H9 (cell line): ENCODE results near the gene PROSER3. TPM values are rescaled to one million over a fixed set of nuclear protein-coding genes. Genes with fewer than 3 reads are reported as not detected.

ENCODE experiments used
- DNase-seq: peaks from one replicate; pipeline ENCODE4 v3.0.0-alpha.2; 2017
- H2AFZ ChIP-seq: one replicate; pipeline ENCODE4 v1.6.1; 2013; ENCODE audit warnings: mild to moderate bottlenecking, low read length, control low read depth, moderate library complexity
- H2AK5ac ChIP-seq: 2 replicates; pipeline ENCODE4 v1.6.1; 2013; ENCODE audit warnings: low read length, control low read depth, mixed read lengths; ENCODE audit not compliant: insufficient read length
- H2BK120ac ChIP-seq: one replicate; pipeline ENCODE4 v1.6.1; 2013; ENCODE audit warnings: low read depth, mild to moderate bottlenecking, low read length, control low read depth, inconsistent platforms; ENCODE audit not compliant: poor library complexity, severe bottlenecking
- H2BK12ac ChIP-seq: 2 replicates; pipeline ENCODE4 v1.6.1; 2013; ENCODE audit warnings: low read length, control low read depth, mixed read lengths, low read depth; ENCODE audit not compliant: insufficient read length
- H2BK15ac ChIP-seq: 2 replicates; pipeline ENCODE4 v1.6.1; 2013; ENCODE audit warnings: low read depth, low read length, control low read depth
- H2BK20ac ChIP-seq: one replicate; pipeline ENCODE4 v1.6.1; 2013; ENCODE audit warnings: low read depth, mild to moderate bottlenecking, low read length, control low read depth, inconsistent platforms; ENCODE audit not compliant: poor library complexity, severe bottlenecking
- H2BK5ac ChIP-seq: 2 replicates; pipeline ENCODE4 v1.6.1; 2013; ENCODE audit warnings: low read length, control low read depth, mixed read lengths; ENCODE audit not compliant: insufficient read length
- H3K14ac ChIP-seq: 2 replicates; pipeline ENCODE4 v1.6.1; 2013; ENCODE audit warnings: low read length, control low read depth; ENCODE audit not compliant: insufficient read depth
- H3K18ac ChIP-seq: 2 replicates; pipeline ENCODE4 v1.6.1; 2013; ENCODE audit warnings: low read depth, mild to moderate bottlenecking, mixed read lengths, low read length, control low read depth; ENCODE audit not compliant: insufficient read length
- H3K23ac ChIP-seq: 2 replicates; pipeline ENCODE4 v1.6.1; 2013; ENCODE audit warnings: low read length, control low read depth, mixed read lengths, low read depth; ENCODE audit not compliant: insufficient read length
- H3K23me2 ChIP-seq: 2 replicates; pipeline ENCODE4 v1.6.1; 2013; ENCODE audit warnings: low read depth, mild to moderate bottlenecking, mixed read lengths, low read length, control low read depth; ENCODE audit not compliant: insufficient read length, poor library complexity, severe bottlenecking
- H3K27ac ChIP-seq: 2 replicates; pipeline ENCODE4 v1.5.1; 2013; ENCODE audit warnings: low read length, control low read depth, mixed read lengths, low read depth; ENCODE audit not compliant: insufficient read length
- H3K27me3 ChIP-seq: 2 replicates; pipeline ENCODE4 v1.6.1; 2013; ENCODE audit warnings: low read length, control low read depth, inconsistent platforms; ENCODE audit not compliant: insufficient read depth
- H3K4ac ChIP-seq: 2 replicates; pipeline ENCODE4 v1.6.1; 2013; ENCODE audit warnings: low read depth, mild to moderate bottlenecking, control low read depth, inconsistent platforms, low read length, moderate library complexity
- H3K4me1 ChIP-seq: 2 replicates; pipeline ENCODE4 v1.6.1; 2013; ENCODE audit warnings: low read length, control low read depth, inconsistent platforms; ENCODE audit not compliant: insufficient read depth
- H3K4me2 ChIP-seq: 2 replicates; pipeline ENCODE4 v1.6.1; 2013; ENCODE audit warnings: low read length, control low read depth, mixed read lengths; ENCODE audit not compliant: insufficient read length, insufficient read depth
- H3K56ac ChIP-seq: 2 replicates; pipeline ENCODE4 v1.6.1; 2013; ENCODE audit warnings: low read depth, mild to moderate bottlenecking, mixed read lengths, low read length, control low read depth; ENCODE audit not compliant: insufficient read length
- H3K79me1 ChIP-seq: 2 replicates; pipeline ENCODE4 v1.6.1; 2013; ENCODE audit warnings: low read depth, mild to moderate bottlenecking, moderate library complexity, low read length, control low read depth, inconsistent platforms; ENCODE audit not compliant: insufficient read depth, poor library complexity, severe bottlenecking
- H3K79me2 ChIP-seq: 2 replicates; pipeline ENCODE4 v1.6.1; 2013; ENCODE audit warnings: low read length, control low read depth, inconsistent platforms; ENCODE audit not compliant: insufficient read depth
- H3K9ac ChIP-seq: 2 replicates; pipeline ENCODE4 v1.6.1; 2013; ENCODE audit warnings: low read length, control low read depth, mixed read lengths; ENCODE audit not compliant: insufficient read length; ENCODE audit errors: extremely low read depth
- H3K9me3 ChIP-seq: one replicate; pipeline ENCODE4 v1.6.1; 2013; ENCODE audit warnings: low read depth, low read length, inconsistent platforms; ENCODE audit not compliant: control insufficient read depth
- H3T11ph ChIP-seq: one replicate; pipeline ENCODE4 v1.6.1; 2013; ENCODE audit warnings: mild to moderate bottlenecking, low read length, control low read depth, inconsistent platforms
- H4K20me1 ChIP-seq: one replicate; pipeline ENCODE4 v1.6.1; 2013; ENCODE audit not compliant: control insufficient read depth, insufficient read length, insufficient read depth
- H4K5ac ChIP-seq: 2 replicates; pipeline ENCODE4 v1.6.1; 2013; ENCODE audit warnings: low read depth, mild to moderate bottlenecking, mixed read lengths, low read length, control low read depth; ENCODE audit not compliant: insufficient read length
- H4K8ac ChIP-seq: replicated peaks from 2 replicates; pipeline ENCODE4 v1.6.1; 2013; ENCODE audit warnings: low read length, control low read depth, mixed read lengths, low read depth; ENCODE audit not compliant: insufficient read length
- H4K91ac ChIP-seq: 2 replicates; pipeline ENCODE4 v1.6.1; 2013; ENCODE audit warnings: low read depth, mild to moderate bottlenecking, moderate library complexity, mixed read lengths, low read length, control low read depth; ENCODE audit not compliant: insufficient read length
- H3K27ac Mint-ChIP-seq, 3 experiments: 2 replicates in 2 of 3; 3 replicates in 1 of 3; pipeline ENCODE4 v1.8.0; 2020 to 2021; ENCODE audit warnings: mixed read lengths in 3 of 3, mild to moderate bottlenecking in 1 of 3, moderate library complexity in 1 of 3
- H3K27me3 Mint-ChIP-seq: 2 replicates; pipeline ENCODE4 v1.8.0; 2021; ENCODE audit warnings: low read depth, mild to moderate bottlenecking, moderate library complexity, mixed read lengths
- H3K36me3 Mint-ChIP-seq, 3 experiments: 2 replicates in 2 of 3; 3 replicates in 1 of 3; pipeline ENCODE4 v1.8.0; 2020 to 2021; ENCODE audit warnings: low read depth in 3 of 3, mixed read lengths in 3 of 3; ENCODE audit not compliant: insufficient read depth in 1 of 3
- H3K4me1 Mint-ChIP-seq, 2 experiments: 2 replicates each; pipeline ENCODE4 v1.8.0; 2020; ENCODE audit warnings: mixed read lengths in 2 of 2
- H3K4me3 Mint-ChIP-seq, 2 experiments: 2 replicates in 1 of 2; 3 replicates in 1 of 2; pipeline ENCODE4 v1.8.0; 2020 to 2021; ENCODE audit warnings: mild to moderate bottlenecking in 2 of 2, mixed read lengths in 2 of 2, moderate library complexity in 1 of 2
- H3K9me3 Mint-ChIP-seq, 2 experiments: 2 replicates in 1 of 2; 3 replicates in 1 of 2; pipeline ENCODE4 v1.8.0; 2020; ENCODE audit warnings: mild to moderate bottlenecking in 2 of 2, mixed read lengths in 2 of 2, moderate library complexity in 1 of 2
- CTCF ChIP-seq: fragments of 200-600 bp; sonication (generic); conservative IDR thresholded peaks from 3 replicates; pipeline ENCODE4 v1.8.0; 2021; ENCODE audit warnings: antibody characterized with exemption, mild to moderate bottlenecking
- WGBS: extraction: QIAGEN DNeasy Blood & Tissue Kit; methylation state at CpG from one replicate; pipeline ENCODE4 v1.1.7; 2013; ENCODE audit warnings: missing lambda C conversion rate, low lambda C conversion rate, mixed read lengths; ENCODE audit not compliant: insufficient read length; ENCODE audit errors: extremely low coverage; 5-methylcytosine and 5-hydroxymethylcytosine counted together
- total RNA-seq: library from RNA; stranded (reverse); gene quantifications from 2 replicates; pipeline ENCODE4 v1.2.1, GENCODE V29; 2021

The PROSER3 gene
- total RNA-seq, 1 experiment from 2014 or later: 29.1 TPM

DNA sequence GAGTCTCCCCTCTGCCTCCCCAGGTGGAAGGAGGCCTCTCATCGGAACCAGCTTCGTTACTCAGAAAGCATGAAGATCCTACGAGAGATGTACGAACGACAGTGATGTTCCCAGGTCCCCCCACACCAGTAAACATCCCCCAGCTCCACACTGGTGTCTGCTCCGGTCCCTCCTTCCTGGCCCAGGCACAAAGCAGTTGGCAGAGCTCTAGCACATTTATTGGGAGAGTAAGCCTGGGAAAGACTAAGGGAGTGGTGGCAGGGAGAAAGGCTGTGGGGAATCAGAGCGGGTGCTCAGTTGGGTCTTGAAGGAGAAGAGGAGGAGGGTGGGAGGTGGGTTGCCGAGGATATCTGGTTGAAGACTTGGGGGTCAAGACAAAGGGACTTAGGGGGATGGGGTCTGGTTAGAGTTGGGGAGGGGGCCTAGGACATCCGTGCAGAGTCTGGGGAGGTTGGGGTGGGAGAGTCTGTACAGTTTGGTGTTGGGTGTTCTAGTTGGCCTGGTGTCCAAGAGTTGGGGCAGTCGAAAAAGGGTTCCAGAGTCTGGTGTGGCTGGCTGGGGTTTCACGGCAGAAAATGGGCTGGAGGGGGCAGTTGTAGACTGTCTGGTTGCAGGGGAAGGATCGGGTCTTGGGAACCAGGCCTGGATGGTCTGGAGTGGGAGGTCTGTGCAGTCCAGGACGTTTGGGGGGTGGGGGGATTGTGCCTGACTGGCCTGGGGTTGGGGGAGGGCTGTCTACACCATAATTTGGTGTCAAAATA is 3.4 kb upstream of the PROSER3 start:
- DNase-seq: peak; percentile 21
- H3K14ac ChIP-seq: no peak overlapping the region
- H3K9ac ChIP-seq: no peak overlapping the region
- H4K8ac ChIP-seq: no peak overlapping the region
- H3T11ph ChIP-seq: no peak overlapping the region
- Mint-ChIP-seq H3K4me3 (peak overlapping the region; percentile 55 to 72), H3K27ac (no peak overlapping the region), H3K4me1 (peaks cover 12 to 22% of the 10 kb centered on the region in 2 experiments), H3K9me3 (no peaks in the 10 kb centered on the region), H3K36me3 (peaks cover 0 to 5% (median 3%) of the 10 kb centered on the region in 3 experiments; a peak in 3 of 7 replicates), H3K27me3 (peaks cover 7% of the 10 kb centered on the region)
- no peak overlapping the region for H2BK12ac ChIP-seq
- no peak overlapping the region for H3K4ac ChIP-seq
- no peak overlapping the region for H3K56ac ChIP-seq
- no peak overlapping the region for H4K5ac ChIP-seq
- no peak overlapping the region for H2BK120ac ChIP-seq
- no CpG with 5 or more reads among the region's 13 CpGs for WGBS
- H4K20me1 ChIP-seq: no peaks in the 10 kb centered on the region
- H3K4me2 ChIP-seq: no peak overlapping the region
- H3K27me3 ChIP-seq: no peaks in the 10 kb centered on the region
- no peak overlapping the region for H4K91ac ChIP-seq
- H3K23me2 ChIP-seq: peaks cover 15% of the 10 kb centered on the region
- H2BK5ac ChIP-seq: no peak overlapping the region
- TF ChIP-seq CTCF: no peak
- no peaks in the 10 kb centered on the region for H3K9me3 ChIP-seq
- no peak overlapping the region for H2BK15ac ChIP-seq
- no peak overlapping the region for H2BK20ac ChIP-seq
- no peak overlapping the region for H2AK5ac ChIP-seq
- no peaks in the 10 kb centered on the region for H3K4me1 ChIP-seq
- no peak overlapping the region for H3K27ac ChIP-seq
- H3K79me1 ChIP-seq: no peaks in the 10 kb centered on the region
- H3K18ac ChIP-seq: no peak overlapping the region
- H3K79me2 ChIP-seq: no peaks in the 10 kb centered on the region
- no peak overlapping the region for H2AFZ ChIP-seq
- H3K23ac ChIP-seq: no peak overlapping the region
